H1 (cell line): ENCODE data around the gene PDE4B. TPM values are rescaled to one million over a fixed set of nuclear protein-coding genes. Genes with fewer than 3 reads are reported as not detected.

ENCODE experiments used
- CTCF ChIA-PET: fragments of 300-600 bp; sonication (Branson Sonifier 250); formaldehyde crosslinking; loops from one replicate; lab custom pipeline; 2021; ENCODE audit not compliant: partially characterized antibody; lab: Charles Lee
- POLR2A ChIA-PET: fragments of 300-600 bp; sonication (Branson Sonifier 250); formaldehyde crosslinking; loops from one replicate; lab custom pipeline; 2021; ENCODE audit warnings: inconsistent platforms; ENCODE audit not compliant: partially characterized antibody; lab: Charles Lee
- DNase-seq, 2 experiments: peaks; one replicate each; pipeline versions ENCODE4 v3.0.0 to v3.0.0-alpha.2; 2010 to 2022; ENCODE audit warnings: low spot score in 2 of 2, low read depth in 1 of 2, mixed read lengths in 1 of 2
- FAIRE-seq: peaks from 2 replicates; lab custom pipeline; 2011; peaks lifted over from hg19 to GRCh38; lab: Jason Lieb, UNC
- H2AFZ ChIP-seq: 2 replicates; pipeline ENCODE4 v1.8.1; 2012; ENCODE audit warnings: low read length, inconsistent platforms
- H2AK5ac ChIP-seq: 2 replicates; pipeline ENCODE4 v1.6.1; 2013; ENCODE audit warnings: low read depth, low read length
- H2BK120ac ChIP-seq: replicated peaks from 2 replicates; pipeline ENCODE3; 2013; ENCODE audit warnings: low read depth, low read length, inconsistent platforms
- H2BK12ac ChIP-seq: 2 replicates; pipeline ENCODE4 v1.6.1; 2013; ENCODE audit warnings: low read depth, low read length
- H2BK15ac ChIP-seq: 2 replicates; pipeline ENCODE4 v1.6.1; 2013; ENCODE audit warnings: low read length
- H2BK20ac ChIP-seq: 2 replicates; pipeline ENCODE4 v1.6.1; 2013; ENCODE audit warnings: low read length
- H2BK5ac ChIP-seq: 2 replicates; pipeline ENCODE4 v1.6.1; 2013; ENCODE audit warnings: low read depth, low read length
- H3K14ac ChIP-seq: 2 replicates; pipeline ENCODE4 v1.6.1; 2013; ENCODE audit warnings: inconsistent platforms; ENCODE audit not compliant: insufficient read length
- H3K18ac ChIP-seq: 2 replicates; pipeline ENCODE4 v1.6.1; 2013; ENCODE audit warnings: low read length; ENCODE audit errors: extremely low read depth
- H3K23ac ChIP-seq: 2 replicates; pipeline ENCODE4 v1.6.1; 2013; ENCODE audit warnings: inconsistent platforms; ENCODE audit not compliant: insufficient read length
- H3K23me2 ChIP-seq: 2 replicates; pipeline ENCODE4 v1.6.1; 2013; ENCODE audit warnings: low read depth, low read length
- H3K27ac ChIP-seq: 2 replicates; pipeline ENCODE4 v1.6.1; 2011; ENCODE audit warnings: low read depth, low read length, inconsistent platforms
- H3K27me3 ChIP-seq, 4 experiments: replicated peaks in 1 of 4; 1 replicate in 1 of 4; 2 replicates in 3 of 4; pipeline versions ENCODE4 v1.6.1 to v1.8.1; 2011 to 2013; ENCODE audit warnings: low read length in 3 of 4, mild to moderate bottlenecking in 3 of 4, inconsistent platforms in 2 of 4, mixed read lengths in 2 of 4, moderate library complexity in 1 of 4; ENCODE audit not compliant: control insufficient read depth in 3 of 4, insufficient read depth in 3 of 4; ENCODE audit errors: extremely low read depth in 1 of 4
- H3K36me3 ChIP-seq, 4 experiments: 2 replicates each; pipeline versions ENCODE4 v1.6.1 to v1.8.1; 2011 to 2013; ENCODE audit warnings: mild to moderate bottlenecking in 4 of 4, low read length in 3 of 4, moderate library complexity in 2 of 4, control low read depth in 1 of 4, inconsistent platforms in 1 of 4; ENCODE audit not compliant: insufficient read depth in 4 of 4, control insufficient read depth in 2 of 4
- H3K4ac ChIP-seq: replicated peaks from 2 replicates; pipeline ENCODE3; 2013; ENCODE audit warnings: low read length, low read depth, mixed read lengths, inconsistent platforms; ENCODE audit not compliant: insufficient read length
- H3K4me1 ChIP-seq, 4 experiments: replicated peaks in 1 of 4; 1 replicate in 1 of 4; 2 replicates in 3 of 4; pipeline versions ENCODE4 v1.6.1 to v1.8.1; 2011 to 2013; ENCODE audit warnings: low read length in 3 of 4, inconsistent platforms in 2 of 4, mixed read lengths in 1 of 4; ENCODE audit not compliant: insufficient read depth in 4 of 4, control insufficient read depth in 3 of 4
- H3K4me2 ChIP-seq, 2 experiments: 2 replicates each; pipeline versions ENCODE4 v1.6.1 to v1.8.1; 2011 to 2013; ENCODE audit warnings: low read depth in 2 of 2, low read length in 2 of 2, control low read depth in 1 of 2, inconsistent platforms in 1 of 2, mild to moderate bottlenecking in 1 of 2; ENCODE audit not compliant: insufficient read depth in 1 of 2
- H3K4me3 ChIP-seq, 4 experiments: fragments of 200-600, 300-600 bp in 1 of 4; sonication (generic), shearing (Covaris generic), sonication (Bioruptor Twin) in 1 of 4; 2 replicates each; pipeline versions ENCODE4 v1.5.1 to v1.8.1; 2011 to 2016; ENCODE audit warnings: low read length in 4 of 4, low read depth in 3 of 4, control low read depth in 2 of 4, inconsistent platforms in 2 of 4, mild to moderate bottlenecking in 2 of 4, mixed read lengths in 1 of 4, moderate library complexity in 1 of 4; ENCODE audit not compliant: insufficient read depth in 2 of 4; ENCODE audit errors: extremely low read depth in 1 of 4
- H3K56ac ChIP-seq: replicated peaks from 2 replicates; pipeline ENCODE3; 2013; ENCODE audit warnings: low read depth, mild to moderate bottlenecking, mixed read lengths, low read length, inconsistent platforms; ENCODE audit not compliant: insufficient read length
- H3K79me1 ChIP-seq: 2 replicates; pipeline ENCODE4 v1.6.1; 2013; ENCODE audit warnings: low read depth, low read length, control low read depth
- H3K79me2 ChIP-seq, 2 experiments: 2 replicates each; pipeline versions ENCODE4 v1.6.1 to v1.8.1; 2012 to 2013; ENCODE audit warnings: low read length in 2 of 2, mild to moderate bottlenecking in 2 of 2, inconsistent platforms in 1 of 2; ENCODE audit not compliant: insufficient read depth in 2 of 2, control insufficient read depth in 1 of 2
- H3K9ac ChIP-seq, 4 experiments: replicated peaks in 1 of 4; 1 replicate in 1 of 4; 2 replicates in 3 of 4; pipeline versions ENCODE4 v1.6.1 to v1.8.1; 2011 to 2013; ENCODE audit warnings: low read depth in 3 of 4, low read length in 3 of 4, control low read depth in 2 of 4, mild to moderate bottlenecking in 2 of 4, moderate library complexity in 2 of 4, inconsistent platforms in 1 of 4; ENCODE audit errors: extremely low read depth in 1 of 4
- H3K9me3 ChIP-seq, 2 experiments: 2 replicates each; pipeline versions ENCODE4 v1.6.1 to v1.8.1; 2012 to 2013; ENCODE audit warnings: mild to moderate bottlenecking in 2 of 2, moderate library complexity in 2 of 2, control low read depth in 1 of 2, inconsistent platforms in 1 of 2, low read depth in 1 of 2, low read length in 1 of 2, mixed read lengths in 1 of 2; ENCODE audit not compliant: insufficient read depth in 2 of 2
- H4K20me1 ChIP-seq, 2 experiments: replicated peaks in 1 of 2; 2 replicates each; pipeline versions ENCODE3 to v1.8.1; 2011 to 2013; ENCODE audit warnings: inconsistent platforms in 2 of 2, low read length in 2 of 2, mild to moderate bottlenecking in 1 of 2; ENCODE audit not compliant: insufficient read depth in 2 of 2, control insufficient read depth in 1 of 2
- H4K5ac ChIP-seq: 2 replicates; pipeline ENCODE4 v1.6.1; 2013; ENCODE audit warnings: low read length, low read depth, mixed read lengths, inconsistent platforms; ENCODE audit not compliant: insufficient read length
- H4K8ac ChIP-seq: 2 replicates; pipeline ENCODE4 v1.8.0; 2013; ENCODE audit warnings: mild to moderate bottlenecking, moderate library complexity, low read length, inconsistent platforms; ENCODE audit not compliant: insufficient read depth; ENCODE audit errors: extremely low read depth
- H4K91ac ChIP-seq: replicated peaks from 2 replicates; pipeline ENCODE3; 2013; ENCODE audit warnings: low read length, mixed read lengths, inconsistent platforms; ENCODE audit not compliant: insufficient read length
- ASH2L ChIP-seq: fragments of 200-600, 300-600 bp; sonication (generic); IDR thresholded peaks from one replicate; pipeline ENCODE4 v1.7.1; 2017; ENCODE audit warnings: low read length
- BRCA1 ChIP-seq: IDR thresholded peaks from 2 replicates; pipeline ENCODE4 v1.6.1; 2012; ENCODE audit warnings: low read depth, low read length, improper control_type of control experiment
- EP300 ChIP-seq, 2 experiments: IDR thresholded peaks; 1 replicate in 1 of 2; 2 replicates in 1 of 2; pipeline ENCODE4 v1.6.1; 2011 to 2012; ENCODE audit warnings: low read depth in 2 of 2, low read length in 2 of 2, mild to moderate bottlenecking in 2 of 2, borderline replicate concordance in 1 of 2, inconsistent platforms in 1 of 2, moderate library complexity in 1 of 2
- FOSL1 ChIP-seq: IDR thresholded peaks from 2 replicates; pipeline ENCODE4 v1.6.1; 2011; ENCODE audit warnings: mild to moderate bottlenecking, low read depth, low read length, moderate library complexity; ENCODE audit not compliant: insufficient read depth
- HDAC2 ChIP-seq, 2 experiments: fragments of 300-600 bp in 1 of 2; sonication (generic) in 1 of 2; IDR thresholded peaks; 2 replicates each; pipeline ENCODE4 v1.6.1; 2011 to 2012; ENCODE audit warnings: low read depth in 2 of 2, low read length in 2 of 2, mild to moderate bottlenecking in 2 of 2, moderate library complexity in 2 of 2, borderline replicate concordance in 1 of 2, inconsistent platforms in 1 of 2
- RNF2 ChIP-seq: fragments of 200-900, 300-1000 bp; sonication (generic); IDR thresholded peaks from 2 replicates; pipeline ENCODE4 v1.7.1; 2016; ENCODE audit warnings: borderline replicate concordance, low read depth, mild to moderate bottlenecking, antibody characterized with exemption, low read length; ENCODE audit not compliant: poor library complexity, severe bottlenecking; ENCODE audit errors: missing control alignments
- SAP30 ChIP-seq: fragments of 300-600 bp; sonication (generic); IDR thresholded peaks from 2 replicates; pipeline ENCODE4 v1.7.1; 2012; ENCODE audit warnings: low read length, moderate library complexity, mild to moderate bottlenecking, inconsistent platforms; ENCODE audit not compliant: insufficient read depth, insufficient replicate concordance
- SIX5 ChIP-seq: IDR thresholded peaks from 2 replicates; pipeline ENCODE4 v1.6.1; 2011; ENCODE audit warnings: mild to moderate bottlenecking, low read depth, low read length
- SP4 ChIP-seq: IDR thresholded peaks from 2 replicates; pipeline ENCODE4 v1.6.1; 2012; ENCODE audit warnings: low read length, inconsistent platforms
- SUZ12 ChIP-seq: fragments of 200-600 bp; sonication (generic); IDR thresholded peaks from 2 replicates; pipeline ENCODE4 v1.6.1; 2012; ENCODE audit warnings: mild to moderate bottlenecking, inconsistent platforms, low read length, moderate library complexity, mixed read lengths
- YY1 ChIP-seq: IDR thresholded peaks from 2 replicates; pipeline ENCODE4 v1.6.1; 2011; ENCODE audit warnings: low read depth, mild to moderate bottlenecking, low read length
- WGBS, 2 experiments: shearing (Covaris generic) in 1 of 2; methylation state at CpG; one replicate each; pipeline versions ENCODE4 v1.1.6 to v1.1.7; 2013 to 2015; ENCODE audit warnings: low lambda C conversion rate in 2 of 2, mixed read lengths in 2 of 2, inconsistent platforms in 1 of 2, low coverage in 1 of 2, missing lambda C conversion rate in 1 of 2; ENCODE audit not compliant: insufficient replicate concordance in 2 of 2, insufficient coverage in 1 of 2, insufficient read length in 1 of 2; ENCODE audit errors: extremely low coverage in 1 of 2, missing lambda C conversion rate in 1 of 2; 5-methylcytosine and 5-hydroxymethylcytosine counted together
- polyA plus RNA-seq, 7 experiments: library from polyadenylated mRNA; depleted of rRNA in 3 of 7; stranded (reverse) in 5 of 7; unstranded in 2 of 7; fragments of >200 nt in 5 of 7; fragments of 200-250 nt in 2 of 7; gene quantifications; 1 replicate in 5 of 7; 2 replicates in 1 of 7; 4 replicates in 1 of 7; pipeline versions ENCODE4 v1.2.1 to v1.2.3, GENCODE V29; 2011 to 2013; ENCODE audit warnings: missing spikeins in 2 of 7, mixed read lengths in 2 of 7
- total RNA-seq: library from RNA; stranded (reverse); fragmentation: NEBNext Ultra II Directional; extraction: Animal tissue kit (Norgen Biotek cat#: 25700); gene quantifications from 2 replicates; pipeline ENCODE4 v1.2.1, GENCODE V29; 2021
- TF ChIP-seq, protein P1 (sequence below): IDR thresholded peaks from 2 replicates; pipeline ENCODE4 v1.6.1; 2011; ENCODE audit warnings: low read depth, mild to moderate bottlenecking, low read length; ENCODE audit not compliant: insufficient read depth

PDE4B gene
- total and polyA plus RNA-seq, 2 of the 8 experiments (the other 6 are each of a cell fraction or from before 2014, with no cell fraction given): 5.0 to 15.1 TPM

DNA sequence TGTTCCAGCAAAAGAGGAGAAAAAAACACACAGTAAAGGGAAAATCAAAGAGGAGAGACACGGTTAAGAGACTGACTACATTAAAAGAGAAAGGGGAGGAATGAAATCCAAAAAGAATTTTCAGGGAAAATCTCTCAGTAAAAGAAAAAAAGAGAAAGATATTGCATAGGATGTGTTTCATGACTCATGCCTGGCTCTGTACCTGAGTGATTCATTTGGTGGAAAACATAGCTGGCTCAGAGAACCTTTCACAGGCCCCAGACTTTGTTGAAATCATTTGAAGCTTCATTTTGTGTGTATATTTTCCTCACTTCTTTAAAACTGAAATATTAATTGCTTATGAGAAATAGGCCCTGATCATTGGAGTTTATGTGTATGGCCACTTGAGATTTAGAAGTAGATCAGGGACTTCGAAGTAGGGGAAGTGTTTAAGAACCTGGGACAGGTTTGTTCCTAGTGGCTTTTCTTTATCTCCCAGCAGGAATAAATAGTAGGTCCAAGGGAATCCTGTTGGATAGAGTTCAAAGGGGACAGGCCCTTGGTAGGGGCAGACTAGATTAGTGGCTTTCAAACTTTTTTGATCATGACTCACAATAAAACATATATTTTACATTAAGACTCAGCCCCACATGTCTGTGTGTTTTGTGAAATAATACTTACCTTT lies 502.1 kb downstream of the PDE4B start:
- Histone ChIP-seq H2AK5ac (no peak overlapping the region), H3K9ac (no peak overlapping the region), H3K79me1 (no peaks in the 10 kb centered on the region), H2BK5ac (no peak overlapping the region), H3K9me3 (no peaks in the 10 kb centered on the region), H3K27ac (no peak overlapping the region), H3K18ac (no peak overlapping the region), H4K8ac (no peak overlapping the region), H2BK12ac (no peak overlapping the region), H2AFZ (no peak overlapping the region), H3K23ac (no peak overlapping the region), H3K23me2 (no peaks in the 10 kb centered on the region), H3K4me2 (no peak overlapping the region), H2BK120ac (no peak overlapping the region), H3K14ac (no peak overlapping the region), H4K5ac (no peak overlapping the region), H3K56ac (no peak overlapping the region), H4K20me1 (no peaks in the 10 kb centered on the region), H3K4ac (no peak overlapping the region), H2BK20ac (no peak overlapping the region), H3K36me3 (no peaks in the 10 kb centered on the region), H3K4me3 (no peak overlapping the region), H3K4me1 (no peaks in the 10 kb centered on the region), H3K79me2 (no peaks in the 10 kb centered on the region), H3K27me3 (peaks cover 0 to 2% (median 0%) of the 10 kb centered on the region in 4 experiments; a peak in 1 of 7 replicates), H4K91ac (no peak overlapping the region), H2BK15ac (no peak overlapping the region)
- FAIRE-seq (no peak), DNase-seq (no peak)
- WGBS, 2 experiments: 92% methylated on average over 2 of the region's 2 CpGs; no CpG with 5 or more reads in 1 of the 2 experiments
- ChIA-PET CTCF (interaction anchor here (0.9 to 1.1 kb wide), 2 partner anchors 15 to 40 kb away, joined by 4 to 8 read pairs; no protein-coding TSS in a partner anchor), POLR2A (no interaction called here)
- no peak for TF ChIP-seq SIX5
- TF ChIP-seq HDAC2 (IDR thresholded peaks at IDR 0.05; ENCODE audit: borderline replicate concordance in 1 of 2, low read depth in 2 of 2, low read length in 2 of 2): no peak
- no peak for TF ChIP-seq RNF2
- no peak for TF ChIP-seq FOSL1
- TF ChIP-seq SAP30: no peak
- TF ChIP-seq SP4: no peak
- no peak for TF ChIP-seq SUZ12
- no peak for TF ChIP-seq ASH2L
- no peak for TF ChIP-seq EP300 (IDR thresholded peaks at IDR 0.05; ENCODE audit: borderline replicate concordance in 1 of 2, low read depth in 2 of 2, low read length in 2 of 2)
- TF ChIP-seq, protein P1, sequence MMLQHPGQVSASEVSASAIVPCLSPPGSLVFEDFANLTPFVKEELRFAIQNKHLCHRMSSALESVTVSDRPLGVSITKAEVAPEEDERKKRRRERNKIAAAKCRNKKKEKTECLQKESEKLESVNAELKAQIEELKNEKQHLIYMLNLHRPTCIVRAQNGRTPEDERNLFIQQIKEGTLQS: no peak
- no peak for TF ChIP-seq YY1
- no peak for TF ChIP-seq BRCA1
